ENCODE measurements around the gene GRIK4. TPM values are rescaled to one million over a fixed set of nuclear protein-coding genes. Genes with fewer than 3 reads are reported as not detected.

Gene GRIK4
- total and polyA plus RNA-seq, 2 of the 4 experiments (the other 2 are of a cell fraction) = 0.18 to 0.38 TPM

DNA sequence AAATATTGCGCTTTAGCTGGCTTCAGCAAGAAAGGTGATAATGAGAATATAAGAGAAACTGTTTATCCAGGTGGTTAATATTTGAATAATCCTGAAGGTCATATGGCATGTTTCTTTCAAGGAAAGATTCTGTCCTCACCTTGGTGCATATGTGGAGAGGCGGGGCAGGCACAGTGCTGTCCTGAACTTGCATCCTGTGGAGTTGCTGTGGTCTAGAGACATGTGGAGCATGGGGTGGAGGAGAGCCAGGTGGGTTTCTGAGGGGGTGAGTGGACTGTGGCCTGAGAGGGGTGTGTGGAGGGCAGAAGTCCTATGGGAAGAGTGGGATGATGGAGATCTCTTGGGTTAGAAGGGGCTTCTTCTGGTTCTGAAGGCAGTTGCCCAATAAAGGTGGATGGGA lies 65.5 kb downstream of the GRIK4 start:
- Histone ChIP-seq H3K79me1 (ENCODE audit: low read depth in 1 of 2, low read length in 2 of 2) (no peaks in the 10 kb centered on the region), H3K23ac (ENCODE audit: low read depth, low read length) (no peak overlapping the region), H3K27ac (ENCODE audit: insufficient read depth, low read length) (no peak overlapping the region), H2BK5ac (ENCODE audit: low read depth, low read length, poor library complexity, severe bottlenecking) (no peak overlapping the region), H3K9ac (ENCODE audit: low read depth, low read length) (no peak overlapping the region), H4K91ac (ENCODE audit: insufficient read depth, low read depth, low read length) (no peak overlapping the region), H2BK15ac (ENCODE audit: low read depth, low read length) (no peak overlapping the region), H4K5ac (ENCODE audit: low read depth, low read length) (no peak overlapping the region), H4K8ac (ENCODE audit: low read depth in 2 of 2, low read length in 2 of 2) (no peak overlapping the region), H3K9me3 (ENCODE audit: control insufficient read depth, insufficient read depth, low read length) (no peaks in the 10 kb centered on the region), H3K4me1 (ENCODE audit: control insufficient read depth, insufficient read depth, low read length) (peaks cover 2% of the 10 kb centered on the region; the same call in 1 of the 2 replicates), H2BK20ac (ENCODE audit: low read depth, low read length) (no peak overlapping the region), H3K36me3 (ENCODE audit: control insufficient read depth, insufficient read depth, low read length) (no peaks in the 10 kb centered on the region), H3K4ac (ENCODE audit: low read depth, low read length) (no peak overlapping the region), H2AFZ (replicated peaks; ENCODE audit: low read length, poor library complexity) (no peak overlapping the region), H4K20me1 (ENCODE audit: insufficient read depth, low read length) (no peaks in the 10 kb centered on the region), H3K56ac (ENCODE audit: extremely low read depth, insufficient read depth, low read length) (no peak overlapping the region), H3K18ac (ENCODE audit: low read depth, low read length) (no peak overlapping the region), H2AK9ac (replicated peaks; ENCODE audit: low read depth, low read length, poor library complexity) (no peak overlapping the region), H3K9me1 (ENCODE audit: insufficient read depth, low read length) (no peaks in the 10 kb centered on the region), H3K14ac (replicated peaks; ENCODE audit: low read depth, low read length) (no peak overlapping the region), H2BK120ac (ENCODE audit: low read depth, low read length) (no peak overlapping the region), H3K4me3 (ENCODE audit: insufficient read depth, low read depth, low read length) (no peak overlapping the region), H3K27me3 (ENCODE audit: control insufficient read depth, insufficient read depth, low read length) (peaks cover 33% of the 10 kb centered on the region), H3K4me2 (ENCODE audit: low read depth, low read length) (no peak overlapping the region), H2AK5ac (ENCODE audit: low read depth, low read length) (no peak overlapping the region)
- intact Hi-C loops (cut with micrococcal nuclease) (no loop called here), in situ Hi-C loops (cut with MboI; ENCODE audit: low sequenced_read_pairs) (no loop called here), dilution Hi-C loops (cut with HindIII; ENCODE audit: low sequenced_read_pairs, unreplicated experiment) (no loop called here)
- CTCF ChIA-PET = no interaction called here
- no peak for ATAC-seq (ENCODE audit: low read depth)
- DNase-seq = no peak
- TF ChIP-seq MXI1 (IDR thresholded peaks at IDR 0.05; ENCODE audit: borderline replicate concordance, low read depth, low read length) (no peak), BHLHE40 (IDR thresholded peaks at IDR 0.05; ENCODE audit: low read depth, low read length) (no peak), MAZ (IDR thresholded peaks at IDR 0.05; ENCODE audit: borderline replicate concordance, low read depth, low read length) (no peak), NFE2L2 (IDR thresholded peaks at IDR 0.05; ENCODE audit: low read depth, low read length) (no peak), RAD21 (IDR thresholded peaks at IDR 0.05; ENCODE audit: low read length) (no peak), CHD1 (IDR thresholded peaks at IDR 0.05; ENCODE audit: low read depth, low read length) (no peak), MAFK (IDR thresholded peaks at IDR 0.05; ENCODE audit: low read depth, low read length) (no peak), RFX5 (IDR thresholded peaks at IDR 0.05; ENCODE audit: low read depth, low read length) (no peak), FOS (IDR thresholded peaks at IDR 0.05; ENCODE audit: low read depth, low read length) (no peak), SMC3 (IDR thresholded peaks at IDR 0.05; ENCODE audit: low read depth, low read length) (no peak), CEBPB (IDR thresholded peaks at IDR 0.05; ENCODE audit: low read depth, low read length) (no peak), POLR2A (IDR thresholded peaks at IDR 0.05; ENCODE audit: low read depth, low read length) (no peak), RCOR1 (IDR thresholded peaks at IDR 0.05; ENCODE audit: insufficient replicate concordance, low read length) (no peak)
- TF ChIP-seq, protein P1, sequence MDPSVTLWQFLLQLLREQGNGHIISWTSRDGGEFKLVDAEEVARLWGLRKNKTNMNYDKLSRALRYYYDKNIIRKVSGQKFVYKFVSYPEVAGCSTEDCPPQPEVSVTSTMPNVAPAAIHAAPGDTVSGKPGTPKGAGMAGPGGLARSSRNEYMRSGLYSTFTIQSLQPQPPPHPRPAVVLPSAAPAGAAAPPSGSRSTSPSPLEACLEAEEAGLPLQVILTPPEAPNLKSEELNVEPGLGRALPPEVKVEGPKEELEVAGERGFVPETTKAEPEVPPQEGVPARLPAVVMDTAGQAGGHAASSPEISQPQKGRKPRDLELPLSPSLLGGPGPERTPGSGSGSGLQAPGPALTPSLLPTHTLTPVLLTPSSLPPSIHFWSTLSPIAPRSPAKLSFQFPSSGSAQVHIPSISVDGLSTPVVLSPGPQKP (IDR thresholded peaks at IDR 0.05; ENCODE audit: borderline replicate concordance, low read depth, low read length) = no peak
- TF ChIP-seq, protein P2, sequence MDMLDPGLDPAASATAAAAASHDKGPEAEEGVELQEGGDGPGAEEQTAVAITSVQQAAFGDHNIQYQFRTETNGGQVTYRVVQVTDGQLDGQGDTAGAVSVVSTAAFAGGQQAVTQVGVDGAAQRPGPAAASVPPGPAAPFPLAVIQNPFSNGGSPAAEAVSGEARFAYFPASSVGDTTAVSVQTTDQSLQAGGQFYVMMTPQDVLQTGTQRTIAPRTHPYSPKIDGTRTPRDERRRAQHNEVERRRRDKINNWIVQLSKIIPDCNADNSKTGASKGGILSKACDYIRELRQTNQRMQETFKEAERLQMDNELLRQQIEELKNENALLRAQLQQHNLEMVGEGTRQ (IDR thresholded peaks at IDR 0.05; ENCODE audit: low read depth, low read length) = no peak
- TF ChIP-seq, protein P3, sequence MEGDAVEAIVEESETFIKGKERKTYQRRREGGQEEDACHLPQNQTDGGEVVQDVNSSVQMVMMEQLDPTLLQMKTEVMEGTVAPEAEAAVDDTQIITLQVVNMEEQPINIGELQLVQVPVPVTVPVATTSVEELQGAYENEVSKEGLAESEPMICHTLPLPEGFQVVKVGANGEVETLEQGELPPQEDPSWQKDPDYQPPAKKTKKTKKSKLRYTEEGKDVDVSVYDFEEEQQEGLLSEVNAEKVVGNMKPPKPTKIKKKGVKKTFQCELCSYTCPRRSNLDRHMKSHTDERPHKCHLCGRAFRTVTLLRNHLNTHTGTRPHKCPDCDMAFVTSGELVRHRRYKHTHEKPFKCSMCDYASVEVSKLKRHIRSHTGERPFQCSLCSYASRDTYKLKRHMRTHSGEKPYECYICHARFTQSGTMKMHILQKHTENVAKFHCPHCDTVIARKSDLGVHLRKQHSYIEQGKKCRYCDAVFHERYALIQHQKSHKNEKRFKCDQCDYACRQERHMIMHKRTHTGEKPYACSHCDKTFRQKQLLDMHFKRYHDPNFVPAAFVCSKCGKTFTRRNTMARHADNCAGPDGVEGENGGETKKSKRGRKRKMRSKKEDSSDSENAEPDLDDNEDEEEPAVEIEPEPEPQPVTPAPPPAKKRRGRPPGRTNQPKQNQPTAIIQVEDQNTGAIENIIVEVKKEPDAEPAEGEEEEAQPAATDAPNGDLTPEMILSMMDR (conservative IDR thresholded peaks at IDR 0.05; ENCODE audit: low read depth, low read length) = no peak
- no TSS peak for BruUV-seq (replicated peaks)
- POLR2A ChIA-PET (ENCODE audit: unreplicated experiment) = no interaction called here
- WGBS, 2 experiments (ENCODE audit: extremely low coverage in 2 of 2, insufficient read length in 1 of 2) = 100% methylated on average over 1 of the region's 2 CpGs; no CpG with 5 or more reads in 1 of the 2 experiments
